Smooth muscle cell (in vitro differentiated cells): ENCODE results near the gene SAMD10. TPM values are rescaled to one million over a fixed set of nuclear protein-coding genes. Genes with fewer than 3 reads are reported as not detected.

Source experiments
- DNase-seq: peaks from one replicate; lab custom pipeline; 2025; ENCODE audit not compliant: unreplicated experiment; lab: John Stamatoyannopoulos, UW
- H2AFZ ChIP-seq: fragments of 200-600 bp; sonication (generic); 2 replicates; pipeline ENCODE4 v1.6.0; 2016; ENCODE audit warnings: antibody characterized with exemption, low read depth, mild to moderate bottlenecking
- H3F3A ChIP-seq: fragments of 200-600 bp; sonication (generic); 2 replicates; pipeline ENCODE4 v1.6.0; 2017; ENCODE audit warnings: antibody characterized with exemption, low read depth
- H3K27ac ChIP-seq: fragments of 200-600 bp; sonication (generic); 2 replicates; pipeline ENCODE4 v1.5.1; 2016; ENCODE audit warnings: low read depth, mild to moderate bottlenecking
- H3K27me3 ChIP-seq: fragments of 200-600 bp; sonication (generic); 2 replicates; pipeline ENCODE4 v1.6.1; 2016; ENCODE audit warnings: low read depth, mild to moderate bottlenecking
- H3K36me3 ChIP-seq: fragments of 200-600 bp; sonication (generic); 2 replicates; pipeline ENCODE4 v1.5.1; 2016; ENCODE audit warnings: low read depth
- H3K4me1 ChIP-seq: fragments of 200-600 bp; sonication (generic); 2 replicates; pipeline ENCODE4 v1.5.1; 2016; ENCODE audit warnings: low read depth
- H3K4me2 ChIP-seq: fragments of 200-600 bp; sonication (generic); 2 replicates; pipeline ENCODE4 v1.6.0; 2016; ENCODE audit warnings: mild to moderate bottlenecking
- H3K4me3 ChIP-seq: fragments of 200-600 bp; sonication (generic); 2 replicates; pipeline ENCODE4 v1.5.1; 2016; ENCODE audit warnings: mild to moderate bottlenecking
- H3K79me2 ChIP-seq: fragments of 200-600 bp; sonication (generic); 2 replicates; pipeline ENCODE4 v1.6.0; 2016; ENCODE audit warnings: low read depth, mild to moderate bottlenecking
- H3K9ac ChIP-seq: fragments of 200-600 bp; sonication (generic); 2 replicates; pipeline ENCODE4 v1.6.0; 2016; ENCODE audit warnings: low read depth
- H3K9me3 ChIP-seq: fragments of 200-600 bp; sonication (generic); replicated peaks from 2 replicates; pipeline ENCODE4 v1.5.1; 2016; ENCODE audit warnings: low read depth
- H4K20me1 ChIP-seq: fragments of 200-600 bp; sonication (generic); 2 replicates; pipeline ENCODE4 v1.6.0; 2016; ENCODE audit warnings: low read depth
- CTCF ChIP-seq: fragments of 200-600 bp; sonication (generic); IDR thresholded peaks from 2 replicates; pipeline ENCODE4 v1.5.1; 2017; ENCODE audit warnings: borderline replicate concordance, mild to moderate bottlenecking, antibody characterized with exemption; ENCODE audit not compliant: insufficient read depth, poor library complexity, severe bottlenecking
- WGBS: methylation state at CpG from one replicate; pipeline ENCODE4 v1.1.7; 2016; ENCODE audit warnings: low lambda C conversion rate; 5-methylcytosine and 5-hydroxymethylcytosine counted together
- polyA plus RNA-seq: library from polyadenylated mRNA; unstranded; fragments of >200 nt; fragmentation: Nextera tagmentation; extraction: Ambion mirVana; gene quantifications from 2 replicates; pipeline ENCODE4 v1.2.1, GENCODE V29; 2016
- total RNA-seq: library from RNA; depleted of rRNA; stranded (reverse); fragments of >200 nt; gene quantifications from 2 replicates; pipeline ENCODE4 v1.2.3, GENCODE V29; 2014

Gene SAMD10
- total and polyA plus RNA-seq, 2 experiments from 2014 or later, result 0.13 to 1.2 TPM

GRCh38 chr20:63934271-63935068 is 45.0 kb downstream of the SAMD10 start:
- Histone ChIP-seq H3K27me3 (no peaks in the 10 kb centered on the region), H3K79me2 (no peaks in the 10 kb centered on the region), H3K36me3 (no peaks in the 10 kb centered on the region), H3K4me1 (no peaks in the 10 kb centered on the region), H4K20me1 (peaks cover 82% of the 10 kb centered on the region), H3K4me2 (no peak overlapping the region), H3F3A (peaks cover 8% of the 10 kb centered on the region), H3K27ac (no peak overlapping the region), H3K4me3 (no peak overlapping the region), H2AFZ (no peak overlapping the region), H3K9me3 (no peaks in the 10 kb centered on the region), H3K9ac (no peak overlapping the region)
- 93% methylated on average over 37 of the region's 37 CpGs for WGBS
- DNase-seq, result no peak
- peak; percentile 34 for TF ChIP-seq CTCF

- 93% methylated on average over 5 of the region's 5 CpGs for WGBS
- no peaks in the 10 kb centered on the region for H3K9me3 ChIP-seq
- no peaks in the 10 kb centered on the region for H3K4me1 ChIP-seq
- H3K27ac ChIP-seq, result no peak overlapping the region
- no peak overlapping the region for H3K9ac ChIP-seq
- no peak for TF ChIP-seq CTCF
- DNase-seq, result no peak
- no peaks in the 10 kb centered on the region for H3K27me3 ChIP-seq
- H3K36me3 ChIP-seq, result no peaks in the 10 kb centered on the region
- H4K20me1 ChIP-seq, result peaks cover 79% of the 10 kb centered on the region
- H2AFZ ChIP-seq, result no peak overlapping the region
- no peak overlapping the region for H3K4me3 ChIP-seq
- H3K4me2 ChIP-seq, result no peak overlapping the region
- no peaks in the 10 kb centered on the region for H3K79me2 ChIP-seq
- H3F3A ChIP-seq, result peaks cover 8% of the 10 kb centered on the region
These were observed 45.8 kb downstream of the SAMD10 start for GRCh38 chr20:63933646-63934045.

- H4K20me1 ChIP-seq, result peaks cover 79% of the 10 kb centered on the region
- peaks cover 3% of the 10 kb centered on the region for H3K79me2 ChIP-seq
- H3F3A ChIP-seq, result peaks cover 2% of the 10 kb centered on the region
- no peak overlapping the region for H2AFZ ChIP-seq
- 96% methylated on average over 17 of the region's 17 CpGs for WGBS
- no peaks in the 10 kb centered on the region for H3K9me3 ChIP-seq
- no peak overlapping the region for H3K27ac ChIP-seq
- H3K36me3 ChIP-seq, result no peaks in the 10 kb centered on the region
- no peak overlapping the region for H3K4me3 ChIP-seq
- no peak overlapping the region for H3K9ac ChIP-seq
- no peaks in the 10 kb centered on the region for H3K27me3 ChIP-seq
- no peaks in the 10 kb centered on the region for H3K4me1 ChIP-seq
- no peak for TF ChIP-seq CTCF
- H3K4me2 ChIP-seq, result no peak overlapping the region
- DNase-seq, result no peak
These were observed 46.8 kb downstream of the SAMD10 start for GRCh38 chr20:63932606-63933160.
